Suppressor macrophage treated with lipopolysaccharide for 1 hour (primary cell): ENCODE measurements around the gene KANSL3.
"Not testable (repeated sequence)": the region's sequence is repeated elsewhere in the genome, so short reads cannot be mapped to it uniquely, and the experiment has no call there.

Experiments used
- DNase-seq, 3 donors: peaks; one replicate each; pipeline ENCODE4 v3.0.0-alpha.2; 2020 to 2022

The KANSL3 gene

GRCh38 chr2:96604104-96604503 lies 34.0 kb downstream of the KANSL3 start:
- no peak for DNase-seq

- DNase-seq, result no peak
Observed at GRCh38 chr2:96602330-96602823, 35.7 kb downstream of the KANSL3 start.

- DNase-seq, result no peak
Observed at GRCh38 chr2:96601382-96602292, 36.5 kb downstream of the KANSL3 start.

GRCh38 chr2:96599941-96600340 lies 38.2 kb downstream of the KANSL3 start:
- no peak for DNase-seq

GRCh38 chr2:96596596-96596995 lies 41.5 kb downstream of the KANSL3 start:
- no peak for DNase-seq

- no peak for DNase-seq
Observed at GRCh38 chr2:96594691-96595152, 43.4 kb downstream of the KANSL3 start.

GRCh38 chr2:96594282-96594681 lies 43.8 kb downstream of the KANSL3 start:
- DNase-seq, result no peak

GRCh38 chr2:96591494-96591893 lies 46.6 kb downstream of the KANSL3 start:
- DNase-seq, result no peak

- no peak for DNase-seq
Observed at GRCh38 chr2:96591054-96591453, 47.1 kb downstream of the KANSL3 start.

GRCh38 chr2:96587843-96588242 lies 50.3 kb downstream of the KANSL3 start:
- DNase-seq, result peak; percentile 42 to 47 (median 42)

- DNase-seq, result no peak
Observed at GRCh38 chr2:96584017-96584416, 54.1 kb downstream of the KANSL3 start.

GRCh38 chr2:96580771-96581170 lies 57.3 kb downstream of the KANSL3 start:
- DNase-seq, result no peak

- no peak for DNase-seq
Observed at GRCh38 chr2:96579422-96579821, 58.7 kb downstream of the KANSL3 start.

GRCh38 chr2:96578731-96579130 lies 59.4 kb downstream of the KANSL3 start:
- DNase-seq, result no peak

GRCh38 chr2:96577501-96577900 lies 60.6 kb downstream of the KANSL3 start:
- DNase-seq, result no peak

- no peak for DNase-seq
Observed at GRCh38 chr2:96575785-96576456, 62.2 kb downstream of the KANSL3 start.

- DNase-seq, result no peak
Observed at GRCh38 chr2:96574364-96574763, 63.7 kb downstream of the KANSL3 start.

GRCh38 chr2:96568094-96568493 lies 70.0 kb downstream of the KANSL3 start:
- DNase-seq, result no peak

- DNase-seq, result no peak
Observed at GRCh38 chr2:96565111-96565510, 73.0 kb downstream of the KANSL3 start.

- DNase-seq, result no peak
Observed at GRCh38 chr2:96564563-96564962, 73.5 kb downstream of the KANSL3 start.

- no peak for DNase-seq
Observed at GRCh38 chr2:96564026-96564425, 74.1 kb downstream of the KANSL3 start.

- DNase-seq, result no peak
Observed at GRCh38 chr2:96558485-96558884, 79.6 kb downstream of the KANSL3 start.

GRCh38 chr2:96558061-96558460 lies 80.1 kb downstream of the KANSL3 start:
- DNase-seq, result no peak

GRCh38 chr2:96557421-96557820 lies 80.7 kb downstream of the KANSL3 start:
- not testable (repeated sequence) for DNase-seq
